ENCODE results near the gene PIGK. TPM values are rescaled to one million over a fixed set of nuclear protein-coding genes. Genes with fewer than 3 reads are reported as not detected.

PIGK gene
- total and polyA plus RNA-seq, 3 donors from 2014 or later = 11.4 to 20.7 (median 17.4) TPM

DNA sequence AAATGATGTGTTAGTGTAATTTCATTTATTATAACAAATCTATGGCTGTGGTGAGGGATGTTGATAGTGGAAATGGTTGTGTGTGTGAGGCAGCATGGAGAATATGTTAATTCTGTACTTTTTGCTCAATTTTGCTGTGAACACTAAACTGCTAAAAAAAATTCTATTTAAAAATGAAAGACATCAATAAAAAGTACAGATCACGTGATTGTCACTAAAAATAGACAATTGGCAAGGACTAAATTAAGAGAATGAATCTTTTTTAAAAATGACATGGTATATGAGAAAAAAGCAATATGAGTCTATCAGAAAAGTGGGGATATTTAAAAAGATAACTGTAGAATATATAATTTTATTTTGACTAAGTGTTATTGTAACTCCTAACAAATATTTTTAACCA is 15.7 kb upstream of the PIGK start:
- Histone ChIP-seq H3K4me1 (no peaks in the 10 kb centered on the region), H3K9me3 (no peaks in the 10 kb centered on the region), H3K27ac (no peak overlapping the region), H3K27me3 (no peaks in the 10 kb centered on the region), H3K4me3 (no peak overlapping the region), H3K36me3 (ENCODE audit: low read depth, missing control alignments) (no peaks in the 10 kb centered on the region)
- WGBS, 2 donors = 66 to 77% methylated on average over 1 of the region's 1 CpG
- DNase-seq = no peak
- intact Hi-C loops (cut with DNase I; ENCODE audit: low total_unique reads) = no loop called here
- TF ChIP-seq, protein P1, sequence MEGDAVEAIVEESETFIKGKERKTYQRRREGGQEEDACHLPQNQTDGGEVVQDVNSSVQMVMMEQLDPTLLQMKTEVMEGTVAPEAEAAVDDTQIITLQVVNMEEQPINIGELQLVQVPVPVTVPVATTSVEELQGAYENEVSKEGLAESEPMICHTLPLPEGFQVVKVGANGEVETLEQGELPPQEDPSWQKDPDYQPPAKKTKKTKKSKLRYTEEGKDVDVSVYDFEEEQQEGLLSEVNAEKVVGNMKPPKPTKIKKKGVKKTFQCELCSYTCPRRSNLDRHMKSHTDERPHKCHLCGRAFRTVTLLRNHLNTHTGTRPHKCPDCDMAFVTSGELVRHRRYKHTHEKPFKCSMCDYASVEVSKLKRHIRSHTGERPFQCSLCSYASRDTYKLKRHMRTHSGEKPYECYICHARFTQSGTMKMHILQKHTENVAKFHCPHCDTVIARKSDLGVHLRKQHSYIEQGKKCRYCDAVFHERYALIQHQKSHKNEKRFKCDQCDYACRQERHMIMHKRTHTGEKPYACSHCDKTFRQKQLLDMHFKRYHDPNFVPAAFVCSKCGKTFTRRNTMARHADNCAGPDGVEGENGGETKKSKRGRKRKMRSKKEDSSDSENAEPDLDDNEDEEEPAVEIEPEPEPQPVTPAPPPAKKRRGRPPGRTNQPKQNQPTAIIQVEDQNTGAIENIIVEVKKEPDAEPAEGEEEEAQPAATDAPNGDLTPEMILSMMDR (IDR thresholded peaks at IDR 0.05) = no peak
- TF ChIP-seq POLR2A (IDR thresholded peaks at IDR 0.05) = no peak

GRCh38 chr1:77234096-77234495 is 14.9 kb upstream of the PIGK start:
- no peak overlapping the region for H3K27ac ChIP-seq
- H3K27me3 ChIP-seq = no peaks in the 10 kb centered on the region
- no peak overlapping the region for H3K4me3 ChIP-seq
- TF ChIP-seq, protein P1 (IDR thresholded peaks at IDR 0.05) = no peak
- no peak for TF ChIP-seq POLR2A (IDR thresholded peaks at IDR 0.05)
- no peaks in the 10 kb centered on the region for H3K9me3 ChIP-seq
- intact Hi-C loops (cut with DNase I; ENCODE audit: low total_unique reads) = no loop called here
- no peak for DNase-seq
- H3K4me1 ChIP-seq = no peaks in the 10 kb centered on the region
- WGBS, 2 donors = 91 to 94% methylated on average over 1 of the region's 1 CpG
- H3K36me3 ChIP-seq (ENCODE audit: low read depth, missing control alignments) = no peaks in the 10 kb centered on the region

DNA sequence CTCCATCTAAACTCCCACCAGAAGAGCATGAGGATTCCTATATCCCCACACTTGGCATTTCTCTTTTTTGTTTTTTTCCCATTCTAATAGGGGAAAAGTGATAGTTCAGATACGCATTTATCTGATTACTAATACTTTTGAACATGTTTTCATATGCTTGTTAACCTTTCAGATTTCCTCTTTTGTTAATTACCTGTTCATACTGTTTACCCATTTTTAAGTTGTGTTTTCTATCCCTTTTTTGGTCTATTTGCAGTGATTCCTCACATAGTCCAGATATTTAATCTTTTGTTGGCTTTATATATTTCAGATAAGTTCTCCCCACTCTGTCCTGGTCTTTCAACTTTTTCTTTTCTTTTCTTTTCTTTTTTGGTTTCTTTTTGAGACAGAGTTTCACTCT is 13.6 kb upstream of the PIGK start:
- Histone ChIP-seq H3K9me3 (no peaks in the 10 kb centered on the region), H3K4me3 (no peak overlapping the region), H3K27ac (no peak overlapping the region), H3K4me1 (no peaks in the 10 kb centered on the region), H3K36me3 (ENCODE audit: low read depth, missing control alignments) (no peaks in the 10 kb centered on the region), H3K27me3 (no peaks in the 10 kb centered on the region)
- TF ChIP-seq POLR2A (IDR thresholded peaks at IDR 0.05) = no peak
- TF ChIP-seq, protein P1 (IDR thresholded peaks at IDR 0.05) = no peak
- intact Hi-C loops (cut with DNase I; ENCODE audit: low total_unique reads) = no loop called here
- WGBS, 2 donors = 96 to 100% methylated on average over 1 of the region's 1 CpG
- DNase-seq = no peak

- TF ChIP-seq, protein P1 (IDR thresholded peaks at IDR 0.05) = no peak
- no peak for TF ChIP-seq POLR2A (IDR thresholded peaks at IDR 0.05)
- Histone ChIP-seq H3K4me1 (no peaks in the 10 kb centered on the region), H3K27me3 (no peaks in the 10 kb centered on the region), H3K36me3 (ENCODE audit: low read depth, missing control alignments) (no peaks in the 10 kb centered on the region), H3K9me3 (no peaks in the 10 kb centered on the region), H3K27ac (no peak overlapping the region), H3K4me3 (no peak overlapping the region)
- intact Hi-C loops (cut with DNase I; ENCODE audit: low total_unique reads) = no loop called here
- no peak for DNase-seq
- WGBS, 2 donors = 87 to 90% methylated on average over 1 of the region's 1 CpG
Measured at GRCh38 chr1:77230051-77230450, 10.8 kb upstream of the PIGK start.

DNA sequence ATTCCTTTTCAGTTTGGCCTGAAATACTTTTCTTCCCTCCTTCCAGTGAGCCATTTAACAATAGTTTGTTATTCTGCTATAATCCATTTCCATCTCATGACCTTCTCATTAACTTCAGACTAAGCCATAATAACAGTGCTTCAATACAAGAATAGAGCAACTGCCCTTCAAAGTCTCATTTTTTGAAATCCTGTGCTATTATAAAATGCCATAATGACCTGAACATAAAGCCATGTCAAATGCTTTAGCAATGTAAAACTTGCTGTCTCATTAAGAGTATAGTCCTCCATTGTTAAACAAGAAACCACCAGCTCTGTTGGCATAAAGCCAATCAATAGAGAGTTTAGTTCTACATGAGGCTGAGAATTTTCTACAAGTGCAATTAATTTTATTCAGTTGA is 9.6 kb upstream of the PIGK start:
- H3K27me3 ChIP-seq = no peaks in the 10 kb centered on the region
- H3K9me3 ChIP-seq = no peaks in the 10 kb centered on the region
- no peaks in the 10 kb centered on the region for H3K36me3 ChIP-seq (ENCODE audit: low read depth, missing control alignments)
- no peak overlapping the region for H3K27ac ChIP-seq
- no peak for DNase-seq
- TF ChIP-seq, protein P1 (IDR thresholded peaks at IDR 0.05) = no peak
- no peak for TF ChIP-seq POLR2A (IDR thresholded peaks at IDR 0.05)
- no peaks in the 10 kb centered on the region for H3K4me1 ChIP-seq
- intact Hi-C loops (cut with DNase I; ENCODE audit: low total_unique reads) = no loop called here
- no peak overlapping the region for H3K4me3 ChIP-seq
